ENCODE data around the gene KDM4C.
"Not testable (repeated sequence)": the region's sequence is repeated elsewhere in the genome, so short reads cannot be mapped to it uniquely, and the experiment has no call there.

The KDM4C gene

GRCh38 chr9:7180247-7180646 lies 422.5 kb downstream of the KDM4C start:
- Histone ChIP-seq H3K4me1 (ENCODE audit: low read depth, poor library complexity, severe bottlenecking) (no peaks in the 10 kb centered on the region), H3K27ac (no peak overlapping the region), H2AFZ (ENCODE audit: low read depth) (no peak overlapping the region), H3K79me2 (ENCODE audit: insufficient read depth, low read depth) (no peaks in the 10 kb centered on the region), H3K4me3 (IDR thresholded peaks at IDR 0.05; ENCODE audit: insufficient read depth, low read depth, low read length) (no peak overlapping the region), H4K20me1 (ENCODE audit: insufficient read depth) (no peaks in the 10 kb centered on the region), H3K9ac (no peak overlapping the region), H3K27me3 (ENCODE audit: insufficient read depth, low read depth) (no peaks in the 10 kb centered on the region), H3K36me3 (ENCODE audit: insufficient read depth) (no peaks in the 10 kb centered on the region), H3K4me2 (no peak overlapping the region)
- TF ChIP-seq CTCF (conservative IDR thresholded peaks at IDR 0.05; ENCODE audit: low read depth, low read length) = no peak

- not testable (repeated sequence) for H3K79me2 ChIP-seq (ENCODE audit: insufficient read depth, low read depth); H3K27ac ChIP-seq; H3K36me3 ChIP-seq (ENCODE audit: insufficient read depth); H3K4me2 ChIP-seq; H3K4me1 ChIP-seq (ENCODE audit: low read depth, poor library complexity, severe bottlenecking); H3K4me3 ChIP-seq (IDR thresholded peaks at IDR 0.05; ENCODE audit: insufficient read depth, low read depth, low read length); H4K20me1 ChIP-seq (ENCODE audit: insufficient read depth); H3K27me3 ChIP-seq (ENCODE audit: insufficient read depth, low read depth); H3K9ac ChIP-seq; H2AFZ ChIP-seq (ENCODE audit: low read depth)
Measured at GRCh38 chr9:7183139-7183538, 425.4 kb downstream of the KDM4C start.

DNA sequence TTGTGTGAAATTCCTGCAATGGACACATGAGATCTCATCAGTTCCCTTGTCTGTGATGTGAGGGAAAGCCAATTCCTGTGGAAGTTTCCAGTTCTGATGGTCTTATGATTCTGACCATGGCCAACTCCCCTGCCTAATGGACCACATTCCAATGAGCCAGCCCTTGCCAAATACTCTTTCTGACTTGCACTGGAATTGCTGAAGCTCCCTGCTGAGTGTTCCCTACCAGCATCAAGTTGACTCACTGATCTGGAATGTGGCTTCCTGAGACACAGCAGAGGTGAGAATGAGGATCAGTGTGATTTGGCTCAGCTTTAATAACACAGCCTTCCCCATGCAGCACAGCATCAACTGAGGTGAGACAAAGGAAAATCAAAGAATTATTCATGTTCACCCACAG lies 427.8 kb downstream of the KDM4C start:
- no peak for TF ChIP-seq CTCF (conservative IDR thresholded peaks at IDR 0.05; ENCODE audit: low read depth, low read length)
- Histone ChIP-seq H3K36me3 (ENCODE audit: insufficient read depth) (no peaks in the 10 kb centered on the region), H3K27ac (no peak overlapping the region), H4K20me1 (ENCODE audit: insufficient read depth) (no peaks in the 10 kb centered on the region), H3K4me3 (IDR thresholded peaks at IDR 0.05; ENCODE audit: insufficient read depth, low read depth, low read length) (no peak overlapping the region), H3K79me2 (ENCODE audit: insufficient read depth, low read depth) (no peaks in the 10 kb centered on the region), H3K27me3 (ENCODE audit: insufficient read depth, low read depth) (no peaks in the 10 kb centered on the region), H3K4me2 (no peak overlapping the region), H3K9ac (no peak overlapping the region), H3K4me1 (ENCODE audit: low read depth, poor library complexity, severe bottlenecking) (no peaks in the 10 kb centered on the region), H2AFZ (ENCODE audit: low read depth) (no peak overlapping the region)

DNA sequence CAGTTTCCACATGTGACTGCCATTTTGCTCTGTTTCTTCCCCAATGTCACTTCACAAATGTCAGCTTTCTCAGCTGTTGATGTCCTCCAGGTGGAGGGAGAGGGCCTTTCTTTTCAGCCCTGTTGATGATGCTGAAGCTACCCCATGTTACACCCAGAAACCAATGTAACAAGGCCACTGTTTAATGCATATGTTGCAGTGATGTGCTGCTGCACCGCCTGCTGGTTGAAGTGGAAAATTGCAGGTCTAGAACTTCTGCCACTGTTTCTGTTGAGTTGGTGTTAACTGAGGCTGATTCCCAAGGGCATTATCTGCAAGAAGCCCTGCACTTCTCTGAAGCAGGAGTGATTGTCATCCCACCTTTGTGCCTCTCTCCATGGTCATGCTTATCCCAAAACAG lies 428.4 kb downstream of the KDM4C start:
- Histone ChIP-seq H3K79me2 (ENCODE audit: insufficient read depth, low read depth) (no peaks in the 10 kb centered on the region), H3K27me3 (ENCODE audit: insufficient read depth, low read depth) (no peaks in the 10 kb centered on the region), H4K20me1 (ENCODE audit: insufficient read depth) (no peaks in the 10 kb centered on the region), H3K27ac (no peak overlapping the region), H3K9ac (no peak overlapping the region), H3K4me3 (IDR thresholded peaks at IDR 0.05; ENCODE audit: insufficient read depth, low read depth, low read length) (no peak overlapping the region), H2AFZ (ENCODE audit: low read depth) (no peak overlapping the region), H3K36me3 (ENCODE audit: insufficient read depth) (no peaks in the 10 kb centered on the region), H3K4me1 (ENCODE audit: low read depth, poor library complexity, severe bottlenecking) (no peaks in the 10 kb centered on the region), H3K4me2 (no peak overlapping the region)
- TF ChIP-seq CTCF (conservative IDR thresholded peaks at IDR 0.05; ENCODE audit: low read depth, low read length) = peak; percentile 71

DNA sequence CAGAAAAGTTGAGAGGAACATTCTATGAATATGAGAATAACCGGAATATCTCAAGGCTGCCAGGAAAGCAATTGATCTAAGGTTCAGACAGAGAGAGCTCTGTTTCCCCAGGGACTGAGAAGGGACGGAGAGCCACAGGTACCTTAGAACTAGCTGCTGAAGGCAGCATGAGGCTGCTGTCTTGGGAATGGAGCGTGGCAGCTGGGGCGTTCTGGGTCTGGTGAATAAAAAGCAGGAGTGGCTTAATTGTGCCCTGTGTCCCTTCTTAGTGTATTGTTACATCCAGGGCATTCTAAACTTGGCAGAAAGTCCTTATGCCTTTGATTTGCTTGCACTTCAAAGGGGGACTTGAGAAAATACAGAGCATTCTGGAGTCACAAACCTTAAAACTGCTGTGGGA lies 434.5 kb downstream of the KDM4C start:
- no peak overlapping the region for H3K4me2 ChIP-seq
- H4K20me1 ChIP-seq (ENCODE audit: insufficient read depth) = no peaks in the 10 kb centered on the region
- no peak for TF ChIP-seq CTCF (conservative IDR thresholded peaks at IDR 0.05; ENCODE audit: low read depth, low read length)
- H2AFZ ChIP-seq (ENCODE audit: low read depth) = no peak overlapping the region
- H3K4me1 ChIP-seq (ENCODE audit: low read depth, poor library complexity, severe bottlenecking) = no peaks in the 10 kb centered on the region
- no peak overlapping the region for H3K27ac ChIP-seq
- no peaks in the 10 kb centered on the region for H3K27me3 ChIP-seq (ENCODE audit: insufficient read depth, low read depth)
- no peaks in the 10 kb centered on the region for H3K36me3 ChIP-seq (ENCODE audit: insufficient read depth)
- H3K79me2 ChIP-seq (ENCODE audit: insufficient read depth, low read depth) = no peaks in the 10 kb centered on the region
- H3K9ac ChIP-seq = no peak overlapping the region
- H3K4me3 ChIP-seq (IDR thresholded peaks at IDR 0.05; ENCODE audit: insufficient read depth, low read depth, low read length) = no peak overlapping the region

Measured in KMS-11 (cell line).